IPS DF 6.9 (cell line): Measurements from ENCODE around the gene TCTA.

Experiments
- DNase-seq: peaks from one replicate; pipeline ENCODE4 v3.0.0-alpha.2; 2013; ENCODE audit warnings: low read depth, low spot score
- H3K27ac ChIP-seq: one replicate; pipeline ENCODE4 v1.5.1; 2013; ENCODE audit warnings: low read length, control low read depth
- H3K27me3 ChIP-seq: 2 replicates; pipeline ENCODE4 v1.6.1; 2013; ENCODE audit warnings: mild to moderate bottlenecking, low read length; ENCODE audit not compliant: control insufficient read depth, insufficient read depth
- H3K36me3 ChIP-seq: 2 replicates; pipeline ENCODE4 v1.6.1; 2013; ENCODE audit warnings: low read length; ENCODE audit not compliant: control insufficient read depth, insufficient read depth
- H3K4me1 ChIP-seq: 2 replicates; pipeline ENCODE4 v1.6.1; 2013; ENCODE audit warnings: low read length; ENCODE audit not compliant: control insufficient read depth, insufficient read depth
- H3K4me3 ChIP-seq: 2 replicates; pipeline ENCODE4 v1.5.1; 2013; ENCODE audit warnings: mild to moderate bottlenecking, low read length
- H3K9me3 ChIP-seq: 2 replicates; pipeline ENCODE4 v1.6.1; 2013; ENCODE audit warnings: low read length, inconsistent platforms; ENCODE audit not compliant: control insufficient read depth, insufficient read depth
- whole genome bisulfite sequencing: extraction: QIAGEN DNeasy Blood & Tissue Kit; methylation state at CpG from one replicate; pipeline ENCODE4 v1.1.7; 2013; ENCODE audit warnings: mixed read lengths, missing lambda C conversion rate; ENCODE audit not compliant: insufficient read length, insufficient coverage; 5-methylcytosine and 5-hydroxymethylcytosine counted together

Gene TCTA

DNA sequence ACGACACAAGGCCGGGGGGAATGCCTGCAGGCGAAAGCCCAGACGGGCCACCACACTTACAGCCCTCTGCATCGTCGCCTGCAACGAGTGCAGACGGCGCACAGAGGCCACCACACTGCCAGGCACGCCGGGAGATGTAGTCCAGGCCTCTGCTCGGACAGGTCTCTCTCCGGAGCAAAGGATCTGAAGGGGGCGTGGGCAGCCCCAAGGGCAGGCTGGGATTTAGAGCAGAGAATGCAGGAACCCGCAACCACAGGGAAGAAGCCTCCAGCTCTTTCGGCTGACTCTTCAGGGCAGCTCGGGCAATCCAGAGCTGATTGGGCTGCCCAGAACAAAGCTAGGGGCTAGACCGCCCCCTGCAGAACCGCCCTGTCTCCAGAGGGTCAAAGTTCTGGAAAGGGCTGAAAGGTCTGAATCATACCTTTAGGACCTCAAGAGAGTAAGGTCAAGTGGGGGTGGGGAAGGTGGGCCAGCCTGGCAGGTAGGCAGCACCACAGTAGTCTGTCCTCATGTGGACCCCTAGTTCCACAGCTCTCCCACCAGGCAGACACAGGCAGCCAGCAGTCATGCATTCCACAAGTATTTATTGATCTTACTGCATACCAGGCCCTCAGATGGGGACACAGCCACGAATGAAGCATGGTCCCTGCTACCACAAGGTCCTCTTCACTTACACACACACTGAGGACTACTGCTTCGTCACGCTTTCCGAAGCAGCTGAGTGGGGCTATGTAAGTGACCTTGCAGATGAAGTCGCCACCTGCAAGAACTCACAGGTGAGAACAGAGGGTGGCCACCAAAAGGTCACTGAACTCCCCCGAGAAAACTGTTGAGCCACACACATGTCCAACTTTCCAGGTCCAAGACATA lies 10.4 kb downstream of the TCTA start, which contains the start of gene AMT:
Gene AMT, minus strand, starts transcription at position 95 of the 870 bp plus-strand sequence. Its CDS starts 23 bp downstream, at position 72.
- DNase-seq, result no peak
- Histone ChIP-seq H3K36me3 (no peaks in the 10 kb centered on the region), H3K27me3 (no peaks in the 10 kb centered on the region), H3K9me3 (no peaks in the 10 kb centered on the region), H3K27ac (no peak within 1 kb of the TSS), H3K4me1 (peaks cover 3% of the 10 kb centered on the region; the same call in 1 of the 2 replicates), H3K4me3 (peak within 1 kb of the TSS; percentile 47; the same call in 1 of the 2 replicates)
- WGBS, result no CpG with 5 or more reads among the region's 25 CpGs

DNA sequence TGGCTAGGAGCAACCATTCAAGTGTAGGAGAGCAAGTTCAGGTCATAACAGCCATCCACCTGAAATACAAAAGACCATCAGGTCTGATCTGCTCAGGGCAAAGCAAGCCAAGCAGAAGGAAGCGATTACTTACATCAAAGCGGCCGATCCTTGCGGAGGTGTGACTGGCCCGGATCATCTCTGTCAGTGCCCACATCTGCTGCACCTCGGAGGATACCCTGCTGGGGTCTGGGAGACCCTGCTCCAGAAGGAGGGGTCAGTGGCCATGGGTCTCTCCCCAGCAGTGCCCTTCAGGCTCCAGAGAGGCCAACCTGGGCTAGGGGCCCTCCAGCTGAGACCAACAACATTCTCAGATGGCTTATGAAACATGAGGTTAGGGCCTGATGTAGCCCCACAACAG lies 12.6 kb downstream of the TCTA start:
- no peaks in the 10 kb centered on the region for H3K9me3 ChIP-seq
- H3K4me1 ChIP-seq, result peaks cover 3% of the 10 kb centered on the region; the same call in 1 of the 2 replicates
- no CpG with 5 or more reads among the region's 6 CpGs for WGBS

DNA sequence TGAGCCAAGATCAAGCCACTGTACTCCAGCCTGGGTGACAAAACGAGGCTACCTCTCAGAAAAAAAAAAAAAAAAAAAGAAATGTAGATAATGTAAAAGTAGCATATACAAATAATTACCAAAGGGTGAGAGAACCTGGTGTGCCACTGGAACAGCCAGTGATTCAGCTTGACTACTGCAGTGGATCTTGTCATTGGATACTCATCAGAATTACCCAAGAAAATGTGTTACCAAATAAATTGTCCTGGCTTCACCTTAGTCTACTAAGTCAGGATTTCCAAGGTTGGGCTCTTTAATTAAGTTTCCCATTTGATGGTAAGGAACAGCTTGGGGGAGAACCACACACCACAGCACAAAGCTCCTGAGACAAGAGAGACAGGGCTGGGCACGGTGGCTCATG lies 15.4 kb downstream of the TCTA start:
- Histone ChIP-seq H3K4me1 (peaks cover 3% of the 10 kb centered on the region; the same call in 1 of the 2 replicates), H3K27me3 (no peaks in the 10 kb centered on the region), H3K27ac (no peak overlapping the region), H3K9me3 (no peaks in the 10 kb centered on the region), H3K36me3 (no peaks in the 10 kb centered on the region), H3K4me3 (no peak overlapping the region)
- DNase-seq, result no peak
- no CpG with 5 or more reads among the region's 2 CpGs for WGBS

More for the DNA sequence above, 12.6 kb downstream of the TCTA start:
- Histone ChIP-seq H3K27me3 (no peaks in the 10 kb centered on the region), H3K36me3 (no peaks in the 10 kb centered on the region), H3K27ac (no peak overlapping the region), H3K4me3 (no peak overlapping the region)
- DNase-seq, result no peak

DNA sequence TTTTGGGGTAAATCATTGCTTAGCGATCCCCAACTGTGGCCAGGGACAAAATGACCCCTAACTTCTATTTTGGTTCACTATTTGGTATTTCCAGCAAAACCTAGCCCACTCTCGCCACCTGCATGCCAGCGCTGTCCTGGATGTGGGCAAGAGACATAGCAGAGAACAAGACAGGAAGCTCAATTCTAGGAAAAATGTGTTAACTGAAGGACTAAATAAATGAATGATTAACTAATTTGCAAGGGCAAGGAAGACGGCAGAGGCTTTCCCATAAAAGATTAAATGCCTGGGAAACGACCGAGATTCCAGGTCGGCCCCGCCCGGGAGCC lies 16.5 kb downstream of the TCTA start:
- DNase-seq, result no peak
- H3K4me3 ChIP-seq, result peak overlapping the region; percentile 62

DNA sequence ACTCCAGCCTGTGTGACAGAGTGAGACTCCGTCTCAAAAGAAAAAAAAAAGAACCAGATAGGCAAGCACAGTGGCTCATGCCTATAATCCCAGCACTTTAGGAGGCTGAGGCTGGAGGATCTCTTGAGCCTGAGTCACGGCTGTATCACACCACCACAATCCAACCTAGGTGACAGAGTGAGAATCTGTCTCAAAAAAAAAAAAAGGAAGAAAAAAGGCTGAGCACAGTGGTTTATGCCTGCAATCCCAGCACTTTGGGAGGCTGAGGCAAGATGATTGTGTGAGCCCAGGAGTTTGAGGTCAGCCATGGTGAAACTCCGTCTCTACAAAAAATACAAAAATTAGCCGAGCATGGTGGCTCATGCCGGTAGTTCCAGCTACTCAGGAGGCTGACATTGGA lies 22.5 kb downstream of the TCTA start:
- no peaks in the 10 kb centered on the region for H3K4me1 ChIP-seq
- H3K27me3 ChIP-seq, result no peaks in the 10 kb centered on the region
- H3K9me3 ChIP-seq, result no peaks in the 10 kb centered on the region
- DNase-seq, result no peak
- H3K36me3 ChIP-seq, result no peaks in the 10 kb centered on the region
- H3K4me3 ChIP-seq, result no peak overlapping the region
- H3K27ac ChIP-seq, result no peak overlapping the region
- WGBS, result no CpG with 5 or more reads among the region's 5 CpGs

More for the DNA sequence above, 16.5 kb downstream of the TCTA start:
- H3K27me3 ChIP-seq, result no peaks in the 10 kb centered on the region
- WGBS, result no CpG with 5 or more reads among the region's 9 CpGs
- H3K9me3 ChIP-seq, result no peaks in the 10 kb centered on the region
- no peaks in the 10 kb centered on the region for H3K36me3 ChIP-seq
- H3K27ac ChIP-seq, result no peak overlapping the region
- no peaks in the 10 kb centered on the region for H3K4me1 ChIP-seq

DNA sequence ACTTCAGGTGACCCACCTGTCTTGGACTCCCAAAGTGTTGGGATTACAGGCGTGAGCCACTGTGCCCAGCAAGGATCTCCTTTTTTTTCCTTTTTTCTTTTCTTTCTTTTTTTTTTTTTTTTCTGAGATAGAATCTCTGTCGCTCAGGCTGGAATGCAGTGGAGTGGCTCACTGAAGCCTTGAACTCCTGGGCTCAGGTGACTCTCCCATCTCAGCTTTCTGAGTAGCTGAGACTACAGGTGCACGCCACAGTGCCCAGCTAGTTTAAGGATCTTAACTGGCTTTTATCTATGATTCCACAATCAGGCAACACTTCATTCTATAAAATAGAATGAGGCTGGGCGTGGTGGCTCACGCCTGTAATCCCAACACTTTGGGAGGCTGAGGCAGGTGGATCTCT lies 33.2 kb downstream of the TCTA start:
- Histone ChIP-seq H3K4me3 (no peak overlapping the region), H3K27ac (no peak overlapping the region), H3K4me1 (no peaks in the 10 kb centered on the region), H3K9me3 (no peaks in the 10 kb centered on the region), H3K27me3 (no peaks in the 10 kb centered on the region), H3K36me3 (no peaks in the 10 kb centered on the region)
- DNase-seq, result no peak
- no CpG with 5 or more reads among the region's 5 CpGs for WGBS

DNA sequence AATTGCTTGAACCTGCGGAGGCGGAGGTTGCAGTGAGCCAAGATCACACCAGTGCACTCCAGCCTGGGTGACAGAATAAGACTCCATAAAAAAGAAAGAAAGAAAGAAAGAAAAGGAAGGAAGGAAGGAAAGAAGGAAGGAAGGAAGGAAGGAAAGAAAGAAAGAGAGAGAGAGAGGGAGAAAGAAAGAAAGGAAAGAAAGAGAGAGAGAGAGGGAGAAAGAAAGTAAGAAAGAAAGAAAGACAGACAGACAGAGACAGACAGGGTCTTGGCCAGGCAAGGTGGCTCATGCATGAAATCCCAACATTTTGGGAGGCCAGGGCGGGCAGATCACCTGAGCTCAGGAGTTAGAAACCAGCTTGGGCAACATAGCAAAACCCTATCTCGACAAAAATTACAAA lies 41.4 kb downstream of the TCTA start:
- Histone ChIP-seq H3K9me3 (no peaks in the 10 kb centered on the region), H3K4me3 (no peak overlapping the region), H3K27ac (no peak overlapping the region), H3K36me3 (no peaks in the 10 kb centered on the region), H3K27me3 (no peaks in the 10 kb centered on the region), H3K4me1 (peaks cover 5% of the 10 kb centered on the region; the same call in 1 of the 2 replicates)
- no peak for DNase-seq
- WGBS, result no CpG with 5 or more reads among the region's 4 CpGs

DNA sequence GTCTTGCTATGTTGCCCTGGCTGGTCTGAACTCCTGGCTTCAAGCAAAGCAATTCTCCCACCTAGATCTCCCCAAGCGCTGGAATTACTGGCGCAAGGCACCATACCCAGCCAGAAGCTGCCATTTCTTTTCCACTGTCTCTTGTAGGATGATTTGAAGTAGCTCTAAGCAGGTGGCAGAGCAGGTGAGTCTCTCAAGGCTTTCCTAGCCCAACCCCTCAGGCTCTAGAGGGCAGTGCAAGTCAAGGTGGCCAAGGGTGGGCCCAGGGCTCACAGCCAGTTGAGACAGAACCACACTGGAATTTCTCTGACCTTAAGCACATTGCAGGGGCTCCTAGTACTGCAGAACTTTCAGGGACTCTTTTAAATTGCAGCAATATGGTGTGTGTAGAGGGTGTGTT lies 42.2 kb downstream of the TCTA start:
- Histone ChIP-seq H3K4me1 (peaks cover 13% of the 10 kb centered on the region), H3K9me3 (no peaks in the 10 kb centered on the region), H3K27ac (no peak overlapping the region), H3K36me3 (no peaks in the 10 kb centered on the region), H3K27me3 (no peaks in the 10 kb centered on the region), H3K4me3 (no peak overlapping the region)
- DNase-seq, result no peak
- no CpG with 5 or more reads among the region's 2 CpGs for WGBS

DNA sequence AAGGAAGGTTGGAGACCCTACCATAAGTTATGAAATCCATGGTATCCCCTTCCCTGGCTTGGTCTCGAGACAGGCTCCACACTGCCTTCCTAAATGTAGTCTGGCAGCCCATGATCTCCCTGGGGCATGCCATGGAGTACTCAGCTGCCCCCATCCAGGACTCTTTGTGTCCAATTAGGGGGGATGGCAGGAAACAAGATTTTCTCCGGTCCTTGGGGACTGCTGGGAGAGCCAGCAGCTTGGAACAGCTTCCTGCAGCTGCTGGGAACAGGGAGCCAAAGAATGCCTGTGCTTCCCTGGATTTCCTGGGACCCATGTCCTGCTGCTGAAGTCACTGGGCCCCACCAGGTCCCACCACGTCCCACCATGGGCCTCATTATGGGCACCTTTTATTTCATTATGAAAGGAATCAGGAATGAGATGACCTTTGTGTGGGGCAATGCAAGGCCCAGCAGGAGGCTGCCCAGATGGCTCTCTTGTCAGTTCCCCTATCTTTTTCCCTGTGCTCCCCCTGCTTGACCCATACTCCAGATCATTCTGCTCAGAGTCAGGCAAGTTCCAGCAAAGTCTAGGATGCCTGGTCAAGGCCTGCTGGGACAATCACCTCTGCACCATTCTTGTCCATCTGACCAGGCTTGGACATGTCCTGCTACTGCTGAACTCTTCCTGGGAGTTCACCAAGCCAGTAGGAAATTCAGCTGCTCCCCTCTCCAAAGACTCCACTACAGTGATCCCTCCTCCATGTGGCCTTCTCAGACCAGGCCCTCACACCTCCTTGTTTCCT lies 42.9 kb downstream of the TCTA start:
- no peaks in the 10 kb centered on the region for H3K9me3 ChIP-seq
- WGBS, result no CpG with 5 or more reads among the region's 3 CpGs
- H3K4me1 ChIP-seq, result peaks cover 16% of the 10 kb centered on the region
- DNase-seq, result no peak
- no peak overlapping the region for H3K4me3 ChIP-seq
- H3K27me3 ChIP-seq, result no peaks in the 10 kb centered on the region
- no peaks in the 10 kb centered on the region for H3K36me3 ChIP-seq
- H3K27ac ChIP-seq, result no peak overlapping the region

DNA sequence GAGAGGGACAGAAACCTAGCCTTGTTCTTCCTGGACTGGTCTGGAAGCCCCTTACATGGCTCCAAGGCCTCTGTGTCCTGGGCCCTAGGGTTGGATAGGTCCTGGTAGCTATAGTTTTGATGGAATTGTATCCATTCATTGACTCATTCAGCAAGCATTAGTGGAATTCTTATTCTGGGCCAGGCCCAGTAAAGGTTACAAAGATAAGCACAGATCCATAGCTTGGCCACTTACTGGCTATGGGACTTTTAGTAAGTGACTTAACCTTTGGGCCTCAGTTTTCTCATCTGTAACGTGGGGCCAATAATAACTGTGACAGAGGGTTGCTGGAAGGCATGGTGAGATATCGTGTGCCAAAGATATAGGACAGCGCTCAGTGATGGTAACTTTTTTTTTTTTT lies 44.2 kb downstream of the TCTA start:
- Histone ChIP-seq H3K36me3 (no peaks in the 10 kb centered on the region), H3K9me3 (no peaks in the 10 kb centered on the region), H3K4me3 (no peak overlapping the region), H3K27me3 (no peaks in the 10 kb centered on the region), H3K27ac (no peak overlapping the region), H3K4me1 (peaks cover 23% of the 10 kb centered on the region)
- WGBS, result no CpG with 5 or more reads among the region's 3 CpGs
- DNase-seq, result no peak
